ENCODE data around the gene CACNB1. TPM values are rescaled to one million over a fixed set of nuclear protein-coding genes. Genes with fewer than 3 reads are reported as not detected.
"Not testable (repeated sequence)": the region's sequence is repeated elsewhere in the genome, so short reads cannot be mapped to it uniquely, and the experiment has no call there.

CACNB1 gene
- total RNA-seq, 1 donor = 4.8 TPM

GRCh38 chr17:39177256-39177655, 20.2 kb downstream of the CACNB1 start:
- no peak for DNase-seq (ENCODE audit: low read depth in 2 of 3, low spot score in 2 of 3)

GRCh38 chr17:39175695-39176093, 21.8 kb downstream of the CACNB1 start:
- no peak for DNase-seq (ENCODE audit: low read depth in 2 of 3, low spot score in 2 of 3)

GRCh38 chr17:39174920-39175694, 22.4 kb downstream of the CACNB1 start:
- peak; percentile 70 to 91 (median 83) for DNase-seq (ENCODE audit: low read depth in 2 of 3, low spot score in 2 of 3)

GRCh38 chr17:39173526-39174274, 23.8 kb downstream of the CACNB1 start:
- no peak for DNase-seq (ENCODE audit: low read depth in 2 of 3, low spot score in 2 of 3)

- no peak for DNase-seq (ENCODE audit: low read depth in 2 of 3, low spot score in 2 of 3)
Measured at GRCh38 chr17:39173080-39173479, 24.4 kb downstream of the CACNB1 start.

GRCh38 chr17:39171933-39172332, 25.5 kb downstream of the CACNB1 start:
- DNase-seq (ENCODE audit: low read depth in 2 of 3, low spot score in 2 of 3) = no peak

GRCh38 chr17:39170558-39170957, 26.9 kb downstream of the CACNB1 start:
- DNase-seq (ENCODE audit: low read depth in 2 of 3, low spot score in 2 of 3) = no peak

- DNase-seq (ENCODE audit: low read depth in 2 of 3, low spot score in 2 of 3) = peak in 1 of 3 donors; percentile 42
Measured at GRCh38 chr17:39170109-39170508, 27.4 kb downstream of the CACNB1 start.

- no peak for DNase-seq (ENCODE audit: low read depth in 2 of 3, low spot score in 2 of 3)
Measured at GRCh38 chr17:39169518-39169917, 28.0 kb downstream of the CACNB1 start.

GRCh38 chr17:39169101-39169500, 28.4 kb downstream of the CACNB1 start:
- no peak for DNase-seq (ENCODE audit: low read depth in 2 of 3, low spot score in 2 of 3)

- DNase-seq (ENCODE audit: low read depth in 2 of 3, low spot score in 2 of 3) = not testable (repeated sequence)
Measured at GRCh38 chr17:39168503-39168902, 29.0 kb downstream of the CACNB1 start.

- peak in 2 of 3 donors; percentile 83 to 95 for DNase-seq (ENCODE audit: low read depth in 2 of 3, low spot score in 2 of 3)
Measured at GRCh38 chr17:39167476-39167875, 30.0 kb downstream of the CACNB1 start.

GRCh38 chr17:39166437-39167335, 30.8 kb downstream of the CACNB1 start:
- peak in 1 of 3 donors; percentile 42 for DNase-seq (ENCODE audit: low read depth in 2 of 3, low spot score in 2 of 3)

GRCh38 chr17:39165841-39166349, 31.6 kb downstream of the CACNB1 start, which contains the start of gene ARL5C:
TSS of gene ARL5C (minus strand) at chr17:39166161. CDS start at chr17:39165760, 401 bp downstream.
- DNase-seq (ENCODE audit: low read depth in 2 of 3, low spot score in 2 of 3) = no peak

GRCh38 chr17:39165178-39165840, 32.2 kb downstream of the CACNB1 start:
- DNase-seq (ENCODE audit: low read depth in 2 of 3, low spot score in 2 of 3) = no peak

- DNase-seq (ENCODE audit: low read depth in 2 of 3, low spot score in 2 of 3) = peak in 2 of 3 donors; percentile 89 to 93
Measured at GRCh38 chr17:39164675-39165143, 32.8 kb downstream of the CACNB1 start.

- DNase-seq (ENCODE audit: low read depth in 2 of 3, low spot score in 2 of 3) = no peak
Measured at GRCh38 chr17:39161962-39162361, 35.5 kb downstream of the CACNB1 start.

GRCh38 chr17:39158623-39159022, 38.8 kb downstream of the CACNB1 start:
- DNase-seq (ENCODE audit: low read depth in 2 of 3, low spot score in 2 of 3) = no peak

GRCh38 chr17:39156491-39156890, 41.0 kb downstream of the CACNB1 start:
- no peak for DNase-seq (ENCODE audit: low read depth in 2 of 3, low spot score in 2 of 3)

GRCh38 chr17:39155654-39156053, 41.8 kb downstream of the CACNB1 start:
- DNase-seq (ENCODE audit: low read depth in 2 of 3, low spot score in 2 of 3) = no peak
